ENCODE measurements around the gene NR6A1. TPM values are rescaled to one million over a fixed set of nuclear protein-coding genes. Genes with fewer than 3 reads are reported as not detected.

NR6A1 gene
- total and polyA plus RNA-seq, 2 of the 8 experiments (the other 6 are each of a cell fraction or from before 2014, with no cell fraction given) = 93.2 to 237 TPM

DNA sequence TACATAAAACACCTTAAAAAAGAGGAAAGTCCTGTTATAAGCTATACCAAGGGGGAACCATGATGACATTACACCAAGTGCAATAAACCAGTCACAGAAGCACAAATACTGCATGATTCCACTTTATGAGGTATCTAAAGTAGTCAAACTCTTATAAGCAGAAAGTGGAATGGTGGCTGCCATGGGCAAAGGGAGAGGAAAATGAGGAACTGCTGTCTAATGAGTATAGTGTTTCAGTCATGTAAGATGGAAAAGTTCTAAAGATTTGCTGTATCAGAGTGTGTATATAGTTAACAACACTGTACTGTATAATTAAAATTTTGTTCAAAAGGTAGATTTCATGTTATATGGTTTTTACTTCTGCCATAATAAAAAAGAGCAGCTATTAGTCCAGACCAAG, 229.3 kb downstream of the NR6A1 start (continued):
- TF ChIP-seq, protein P1, sequence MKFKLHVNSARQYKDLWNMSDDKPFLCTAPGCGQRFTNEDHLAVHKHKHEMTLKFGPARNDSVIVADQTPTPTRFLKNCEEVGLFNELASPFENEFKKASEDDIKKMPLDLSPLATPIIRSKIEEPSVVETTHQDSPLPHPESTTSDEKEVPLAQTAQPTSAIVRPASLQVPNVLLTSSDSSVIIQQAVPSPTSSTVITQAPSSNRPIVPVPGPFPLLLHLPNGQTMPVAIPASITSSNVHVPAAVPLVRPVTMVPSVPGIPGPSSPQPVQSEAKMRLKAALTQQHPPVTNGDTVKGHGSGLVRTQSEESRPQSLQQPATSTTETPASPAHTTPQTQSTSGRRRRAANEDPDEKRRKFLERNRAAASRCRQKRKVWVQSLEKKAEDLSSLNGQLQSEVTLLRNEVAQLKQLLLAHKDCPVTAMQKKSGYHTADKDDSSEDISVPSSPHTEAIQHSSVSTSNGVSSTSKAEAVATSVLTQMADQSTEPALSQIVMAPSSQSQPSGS (IDR thresholded peaks at IDR 0.05; ENCODE audit: low read length) = no peak
- TF ChIP-seq RAD21 (IDR thresholded peaks at IDR 0.05 in 1 of 2, conservative IDR thresholded peaks at IDR 0.05 in 1 of 2; ENCODE audit: low read depth in 2 of 2, low read length in 2 of 2) = no peak
- no peak for TF ChIP-seq RNF2 (IDR thresholded peaks at IDR 0.05; ENCODE audit: borderline replicate concordance, low read depth, low read length, missing control alignments, poor library complexity, severe bottlenecking)
- no peak for TF ChIP-seq CBX5 (IDR thresholded peaks at IDR 0.05; ENCODE audit: low read depth, low read length)

Measured in H1 (cell line).